ENCODE data around the gene CLEC20A. TPM values are rescaled to one million over a fixed set of nuclear protein-coding genes. Genes with fewer than 3 reads are reported as not detected.

CLEC20A gene
- total RNA-seq, 1 experiment from 2014 or later, result not detected

- Histone ChIP-seq H3K9me3 (ENCODE audit: insufficient read depth, low read depth) (no peaks in the 10 kb centered on the region), H4K20me1 (ENCODE audit: insufficient read depth) (no peaks in the 10 kb centered on the region), H2AFZ (no peak overlapping the region), H3K27ac (no peak overlapping the region), H3K4me2 (no peak overlapping the region), H3K79me2 (ENCODE audit: low read depth) (no peaks in the 10 kb centered on the region), H3K36me3 (ENCODE audit: low read depth) (peaks cover 20% of the 10 kb centered on the region), H3F3A (ENCODE audit: insufficient read depth, low read depth) (no peaks in the 10 kb centered on the region), H3K27me3 (ENCODE audit: insufficient read depth, low read depth) (no peaks in the 10 kb centered on the region), H3K4me1 (replicated peaks; ENCODE audit: insufficient read depth) (no peaks in the 10 kb centered on the region), H3K4me3 (no peak overlapping the region), H3K9me2 (ENCODE audit: insufficient read depth) (no peaks in the 10 kb centered on the region)
- ChIA-PET POLR2A (ENCODE audit: unreplicated experiment) (no interaction called here), CTCF (no interaction called here)
- no peak for DNase-seq
- TF ChIP-seq EZH2 (IDR thresholded peaks at IDR 0.05; ENCODE audit: low read depth) (no peak), CTCF (conservative IDR thresholded peaks at IDR 0.05) (no peak)
- intact Hi-C loops (cut with micrococcal nuclease; ENCODE audit: unreplicated experiment), result no loop called here
- no TSS peak for BruUV-seq (replicated peaks)
Observed at GRCh38 chr1:178472531-178472930, 24.2 kb downstream of the CLEC20A start.

- no peaks in the 10 kb centered on the region for H4K20me1 ChIP-seq (ENCODE audit: insufficient read depth)
- H3K4me1 ChIP-seq (replicated peaks; ENCODE audit: insufficient read depth), result no peaks in the 10 kb centered on the region
- intact Hi-C loops (cut with micrococcal nuclease; ENCODE audit: unreplicated experiment), result no loop called here
- H3K27me3 ChIP-seq (ENCODE audit: insufficient read depth, low read depth), result no peaks in the 10 kb centered on the region
- peaks cover 30% of the 10 kb centered on the region for H3K36me3 ChIP-seq (ENCODE audit: low read depth)
- no peaks in the 10 kb centered on the region for H3K79me2 ChIP-seq (ENCODE audit: low read depth)
- no peaks in the 10 kb centered on the region for H3F3A ChIP-seq (ENCODE audit: insufficient read depth, low read depth)
- no peak overlapping the region for H2AFZ ChIP-seq
- ChIA-PET POLR2A (ENCODE audit: unreplicated experiment) (no interaction called here), CTCF (no interaction called here)
- TF ChIP-seq CTCF (conservative IDR thresholded peaks at IDR 0.05) (no peak), EZH2 (IDR thresholded peaks at IDR 0.05; ENCODE audit: low read depth) (no peak)
- DNase-seq, result no peak
- no peak overlapping the region for H3K4me2 ChIP-seq
- no peak overlapping the region for H3K4me3 ChIP-seq
- H3K27ac ChIP-seq, result no peak overlapping the region
- no TSS peak for BruUV-seq (replicated peaks)
- no peaks in the 10 kb centered on the region for H3K9me3 ChIP-seq (ENCODE audit: insufficient read depth, low read depth)
- no peaks in the 10 kb centered on the region for H3K9me2 ChIP-seq (ENCODE audit: insufficient read depth)
Observed at GRCh38 chr1:178470411-178470960, 26.3 kb downstream of the CLEC20A start.

GRCh38 chr1:178467837-178468236 is 28.9 kb downstream of the CLEC20A start:
- H2AFZ ChIP-seq, result no peak overlapping the region
- TF ChIP-seq EZH2 (IDR thresholded peaks at IDR 0.05; ENCODE audit: low read depth) (no peak), CTCF (conservative IDR thresholded peaks at IDR 0.05) (no peak)
- intact Hi-C loops (cut with micrococcal nuclease; ENCODE audit: unreplicated experiment), result no loop called here
- DNase-seq, result no peak
- BruUV-seq (replicated peaks), result no TSS peak
- H4K20me1 ChIP-seq (ENCODE audit: insufficient read depth), result no peaks in the 10 kb centered on the region
- H3K4me3 ChIP-seq, result no peak overlapping the region
- peaks cover 20% of the 10 kb centered on the region for H3K36me3 ChIP-seq (ENCODE audit: low read depth)
- H3F3A ChIP-seq (ENCODE audit: insufficient read depth, low read depth), result no peaks in the 10 kb centered on the region
- no peaks in the 10 kb centered on the region for H3K4me1 ChIP-seq (replicated peaks; ENCODE audit: insufficient read depth)
- H3K27me3 ChIP-seq (ENCODE audit: insufficient read depth, low read depth), result no peaks in the 10 kb centered on the region
- ChIA-PET CTCF (no interaction called here), POLR2A (ENCODE audit: unreplicated experiment) (no interaction called here)
- no peaks in the 10 kb centered on the region for H3K9me3 ChIP-seq (ENCODE audit: insufficient read depth, low read depth)
- no peaks in the 10 kb centered on the region for H3K9me2 ChIP-seq (ENCODE audit: insufficient read depth)
- no peaks in the 10 kb centered on the region for H3K79me2 ChIP-seq (ENCODE audit: low read depth)
- no peak overlapping the region for H3K4me2 ChIP-seq
- H3K27ac ChIP-seq, result no peak overlapping the region
